ENCODE data around the gene ERI3. TPM values are rescaled to one million over a fixed set of nuclear protein-coding genes. Genes with fewer than 3 reads are reported as not detected.

The ERI3 gene
- total RNA-seq, 1 donor from 2014 or later: 72.7 TPM

- Mint-ChIP-seq H3K9me3 (no peaks in the 10 kb centered on the region), H3K4me1 (ENCODE audit: unreplicated experiment) (peaks cover 21% of the 10 kb centered on the region), H3K27ac (no peak overlapping the region), H3K4me3 (no peak overlapping the region), H3K27me3 (no peaks in the 10 kb centered on the region), H3K36me3 (peaks cover 24% of the 10 kb centered on the region)
- TF ChIP-seq, protein P1, sequence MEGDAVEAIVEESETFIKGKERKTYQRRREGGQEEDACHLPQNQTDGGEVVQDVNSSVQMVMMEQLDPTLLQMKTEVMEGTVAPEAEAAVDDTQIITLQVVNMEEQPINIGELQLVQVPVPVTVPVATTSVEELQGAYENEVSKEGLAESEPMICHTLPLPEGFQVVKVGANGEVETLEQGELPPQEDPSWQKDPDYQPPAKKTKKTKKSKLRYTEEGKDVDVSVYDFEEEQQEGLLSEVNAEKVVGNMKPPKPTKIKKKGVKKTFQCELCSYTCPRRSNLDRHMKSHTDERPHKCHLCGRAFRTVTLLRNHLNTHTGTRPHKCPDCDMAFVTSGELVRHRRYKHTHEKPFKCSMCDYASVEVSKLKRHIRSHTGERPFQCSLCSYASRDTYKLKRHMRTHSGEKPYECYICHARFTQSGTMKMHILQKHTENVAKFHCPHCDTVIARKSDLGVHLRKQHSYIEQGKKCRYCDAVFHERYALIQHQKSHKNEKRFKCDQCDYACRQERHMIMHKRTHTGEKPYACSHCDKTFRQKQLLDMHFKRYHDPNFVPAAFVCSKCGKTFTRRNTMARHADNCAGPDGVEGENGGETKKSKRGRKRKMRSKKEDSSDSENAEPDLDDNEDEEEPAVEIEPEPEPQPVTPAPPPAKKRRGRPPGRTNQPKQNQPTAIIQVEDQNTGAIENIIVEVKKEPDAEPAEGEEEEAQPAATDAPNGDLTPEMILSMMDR (conservative IDR thresholded peaks at IDR 0.05): no peak
- DNase-seq (ENCODE audit: extremely low spot score, unreplicated experiment): no peak
Measured at GRCh38 chr1:44290250-44291094, 64.6 kb downstream of the ERI3 start.

- no peaks in the 10 kb centered on the region for H3K9me3 Mint-ChIP-seq
Measured at GRCh38 chr1:44289530-44289929, 65.5 kb downstream of the ERI3 start.

DNA sequence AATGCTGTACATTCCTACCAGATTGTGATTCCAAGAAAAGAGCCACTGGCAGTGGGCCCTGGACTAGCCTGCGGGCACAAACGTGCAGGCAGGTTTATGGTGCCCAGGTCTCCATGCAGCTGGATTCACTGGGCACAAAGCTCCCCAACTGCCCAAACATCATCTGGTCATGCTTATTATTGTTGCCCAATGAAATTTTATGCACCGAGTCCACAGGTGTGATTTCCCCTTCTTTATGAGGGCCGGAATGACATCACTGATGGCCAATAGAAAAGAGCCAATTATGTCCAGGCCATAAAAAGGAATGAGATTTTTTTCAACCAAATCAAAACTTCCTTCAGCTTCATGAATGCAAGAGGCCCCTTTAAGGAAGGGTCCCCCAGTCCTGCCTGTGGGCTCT lies 66.2 kb downstream of the ERI3 start:
- TF ChIP-seq, protein P1 (conservative IDR thresholded peaks at IDR 0.05): no peak
- Mint-ChIP-seq H3K36me3 (peaks cover 20% of the 10 kb centered on the region), H3K9me3 (no peaks in the 10 kb centered on the region), H3K4me1 (ENCODE audit: unreplicated experiment) (peaks cover 21% of the 10 kb centered on the region), H3K27ac (no peak overlapping the region), H3K27me3 (no peaks in the 10 kb centered on the region), H3K4me3 (no peak overlapping the region)
- no peak for DNase-seq (ENCODE audit: extremely low spot score, unreplicated experiment)

More at GRCh38 chr1:44289530-44289929, 65.5 kb downstream of the ERI3 start:
- Mint-ChIP-seq H3K36me3 (peaks cover 16% of the 10 kb centered on the region), H3K27ac (no peak overlapping the region), H3K4me1 (ENCODE audit: unreplicated experiment) (peaks cover 21% of the 10 kb centered on the region), H3K4me3 (no peak overlapping the region), H3K27me3 (no peaks in the 10 kb centered on the region)
- TF ChIP-seq, protein P1 (conservative IDR thresholded peaks at IDR 0.05): no peak
- DNase-seq (ENCODE audit: extremely low spot score, unreplicated experiment): no peak

DNA sequence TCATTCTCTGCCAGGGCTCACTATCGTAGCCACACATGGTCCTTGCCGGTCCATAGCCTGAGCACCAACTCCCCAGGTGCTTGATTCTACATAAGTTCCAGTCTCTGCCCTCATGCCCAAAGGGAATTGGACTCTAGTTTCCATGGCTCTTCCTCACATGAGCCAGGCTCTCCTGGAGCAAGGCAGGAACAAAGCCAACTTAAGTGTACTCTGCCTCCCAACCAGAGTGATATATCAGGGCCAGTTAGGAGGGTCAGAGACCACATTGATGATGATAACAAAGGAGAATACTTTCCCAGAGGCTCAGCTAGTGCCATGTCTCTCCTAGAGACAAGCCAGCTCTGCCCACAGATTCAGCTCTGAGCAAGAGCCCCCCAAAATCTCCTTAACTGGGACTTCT lies 70.9 kb downstream of the ERI3 start:
- no peaks in the 10 kb centered on the region for H3K27me3 Mint-ChIP-seq

GRCh38 chr1:44283524-44284173 lies 71.4 kb downstream of the ERI3 start:
- DNase-seq (ENCODE audit: extremely low spot score, unreplicated experiment): no peak
- no peaks in the 10 kb centered on the region for H3K9me3 Mint-ChIP-seq
- H3K27ac Mint-ChIP-seq: peak overlapping the region; percentile 47
- TF ChIP-seq, protein P1 (conservative IDR thresholded peaks at IDR 0.05): no peak
- no peak overlapping the region for H3K4me3 Mint-ChIP-seq
- no peaks in the 10 kb centered on the region for H3K4me1 Mint-ChIP-seq (ENCODE audit: unreplicated experiment)
- H3K27me3 Mint-ChIP-seq: no peaks in the 10 kb centered on the region
- H3K36me3 Mint-ChIP-seq: peaks cover 27% of the 10 kb centered on the region

More for the DNA sequence above, 70.9 kb downstream of the ERI3 start:
- H3K4me1 Mint-ChIP-seq (ENCODE audit: unreplicated experiment): no peaks in the 10 kb centered on the region
- peaks cover 27% of the 10 kb centered on the region for H3K36me3 Mint-ChIP-seq
- TF ChIP-seq, protein P1 (conservative IDR thresholded peaks at IDR 0.05): no peak
- H3K9me3 Mint-ChIP-seq: no peaks in the 10 kb centered on the region
- DNase-seq (ENCODE audit: extremely low spot score, unreplicated experiment): no peak
- peak overlapping the region; percentile 47 for H3K27ac Mint-ChIP-seq
- H3K4me3 Mint-ChIP-seq: no peak overlapping the region

Data from type B pancreatic cell (in vitro differentiated cells).